Measurements from ENCODE around the gene PTPRG.

PTPRG gene

DNA sequence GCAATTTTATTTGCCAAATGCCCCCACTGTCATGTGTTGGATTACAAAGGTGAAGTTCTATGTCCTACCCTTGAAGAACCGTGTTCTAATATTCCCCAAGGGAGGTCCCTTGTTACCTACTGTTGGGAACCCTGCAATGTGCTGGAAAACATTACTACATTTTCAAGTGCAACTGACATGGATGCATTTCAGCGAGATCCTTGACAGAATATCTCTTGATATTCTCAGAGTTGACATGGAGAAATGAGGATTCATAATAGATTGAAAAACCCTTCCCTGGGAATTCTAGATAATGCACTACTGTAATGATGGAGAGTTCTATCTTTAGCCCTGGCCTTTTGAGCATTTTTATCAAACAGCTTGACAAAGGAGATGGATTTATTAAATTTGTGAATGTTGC is 414.6 kb downstream of the PTPRG start:
- DNase-seq = no peak
- Histone ChIP-seq H4K8ac (ENCODE audit: low read depth, low read length) (no peak overlapping the region), H3K18ac (ENCODE audit: low read length) (no peak overlapping the region), H3K4me2 (ENCODE audit: low read length) (no peak overlapping the region), H2BK120ac (ENCODE audit: insufficient read depth, low read length, poor library complexity) (no peak overlapping the region), H3K9ac (ENCODE audit: low read length) (no peak overlapping the region), H3K4me3 (ENCODE audit: low read depth, low read length) (no peak overlapping the region), H3K27ac (ENCODE audit: low read depth, low read length) (no peak overlapping the region), H3K4ac (ENCODE audit: low read depth, low read length) (no peak overlapping the region), H2AFZ (ENCODE audit: insufficient read depth, low read length, poor library complexity) (no peak overlapping the region), H3K23ac (ENCODE audit: low read length) (no peak overlapping the region), H4K91ac (ENCODE audit: low read depth, low read length) (no peak overlapping the region), H4K12ac (ENCODE audit: low read depth, low read length) (no peak overlapping the region), H3K27me3 (ENCODE audit: insufficient read depth, low read length) (no peaks in the 10 kb centered on the region), H3K36me3 (ENCODE audit: control insufficient read depth in 1 of 2, insufficient read depth in 2 of 2, low read length in 2 of 2) (no peaks in the 10 kb centered on the region), H3K79me2 (ENCODE audit: control insufficient read depth, insufficient read depth, low read length, poor library complexity) (no peaks in the 10 kb centered on the region), H2BK5ac (ENCODE audit: low read depth, low read length, poor library complexity) (no peak overlapping the region), H3K4me1 (ENCODE audit: control insufficient read depth in 1 of 2, insufficient read depth in 2 of 2, low read length in 2 of 2) (peaks cover 0 to 2% of the 10 kb centered on the region in 2 experiments), H3K14ac (ENCODE audit: low read length) (no peak overlapping the region), H2AK5ac (ENCODE audit: low read length) (no peak overlapping the region), H3K9me3 (ENCODE audit: insufficient read depth, low read depth, low read length) (no peaks in the 10 kb centered on the region), H2BK12ac (ENCODE audit: low read length) (no peak overlapping the region), H3K79me1 (ENCODE audit: low read length) (no peaks in the 10 kb centered on the region)
- WGBS (ENCODE audit: extremely low coverage, insufficient coverage, insufficient read length) = no CpG with 5 or more reads among the region's 2 CpGs

DNA sequence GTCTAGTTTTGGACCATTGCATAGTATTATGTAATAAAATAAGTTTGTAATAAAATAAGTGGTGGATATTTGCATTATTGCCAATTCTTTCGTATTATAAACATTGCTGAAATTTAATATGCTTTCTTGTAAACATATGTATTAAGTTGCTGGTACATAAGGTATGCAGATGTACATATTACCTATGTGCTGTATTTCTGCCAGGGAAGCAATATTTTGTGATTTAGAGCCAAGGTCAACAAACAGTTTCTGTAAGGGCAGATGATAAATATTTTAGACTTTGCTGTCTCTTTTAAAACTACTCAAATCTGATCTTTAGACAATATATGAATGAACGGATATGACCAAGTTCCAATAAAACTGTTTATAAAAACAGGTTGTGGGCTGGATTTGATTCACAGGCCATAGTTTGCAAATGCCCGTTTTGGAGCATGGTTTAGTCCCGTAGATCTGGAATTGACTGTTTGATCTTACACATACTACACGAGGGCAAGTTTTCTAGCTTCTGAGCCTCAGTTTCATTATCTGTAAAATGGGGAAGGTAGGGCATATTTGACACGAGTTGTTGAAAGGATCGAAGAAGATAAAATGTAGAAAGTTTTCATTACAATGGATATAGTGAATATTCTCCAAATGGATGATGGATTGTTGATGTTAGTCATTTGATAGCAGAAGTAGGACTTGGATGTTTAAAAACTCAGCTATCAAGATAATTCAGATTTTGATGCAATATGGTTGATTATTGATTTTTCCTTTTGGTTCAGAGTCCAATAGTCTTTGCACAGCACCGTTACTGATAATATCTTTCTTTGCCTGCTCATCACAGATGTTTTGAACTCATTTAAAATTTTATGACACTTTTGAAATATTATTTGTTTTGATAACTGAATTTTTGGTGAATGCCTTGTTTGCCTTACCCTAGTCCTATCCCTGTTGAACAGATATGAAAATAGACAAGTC is 417.4 kb downstream of the PTPRG start:
- Histone ChIP-seq H3K4me2 (ENCODE audit: low read length) (no peak overlapping the region), H3K9me3 (ENCODE audit: insufficient read depth, low read depth, low read length) (no peaks in the 10 kb centered on the region), H4K12ac (ENCODE audit: low read depth, low read length) (no peak overlapping the region), H3K14ac (ENCODE audit: low read length) (no peak overlapping the region), H2BK5ac (ENCODE audit: low read depth, low read length, poor library complexity) (no peak overlapping the region), H4K8ac (ENCODE audit: low read depth, low read length) (no peak overlapping the region), H3K27ac (ENCODE audit: low read depth, low read length) (no peak overlapping the region), H2AFZ (ENCODE audit: insufficient read depth, low read length, poor library complexity) (no peak overlapping the region), H3K36me3 (ENCODE audit: control insufficient read depth in 1 of 2, insufficient read depth in 2 of 2, low read length in 2 of 2) (no peaks in the 10 kb centered on the region), H4K91ac (ENCODE audit: low read depth, low read length) (no peak overlapping the region), H3K79me2 (ENCODE audit: control insufficient read depth, insufficient read depth, low read length, poor library complexity) (no peaks in the 10 kb centered on the region), H3K27me3 (ENCODE audit: insufficient read depth, low read length) (no peaks in the 10 kb centered on the region), H2BK12ac (ENCODE audit: low read length) (no peak overlapping the region), H3K4me1 (ENCODE audit: control insufficient read depth in 1 of 2, insufficient read depth in 2 of 2, low read length in 2 of 2) (peaks cover 0 to 2% of the 10 kb centered on the region in 2 experiments), H3K18ac (ENCODE audit: low read length) (no peak overlapping the region), H3K9ac (ENCODE audit: low read length) (no peak overlapping the region), H2AK5ac (ENCODE audit: low read length) (no peak overlapping the region), H3K79me1 (ENCODE audit: low read length) (no peaks in the 10 kb centered on the region), H2BK120ac (ENCODE audit: insufficient read depth, low read length, poor library complexity) (no peak overlapping the region), H3K4me3 (ENCODE audit: low read depth, low read length) (no peak overlapping the region), H3K23ac (ENCODE audit: low read length) (no peak overlapping the region), H3K4ac (ENCODE audit: low read depth, low read length) (no peak overlapping the region)
- WGBS (ENCODE audit: extremely low coverage, insufficient coverage, insufficient read length) = 100% methylated on average over 2 of the region's 8 CpGs
- DNase-seq = no peak

- H3K4me3 ChIP-seq (ENCODE audit: low read depth, low read length) = no peak overlapping the region
- no peak overlapping the region for H2AFZ ChIP-seq (ENCODE audit: insufficient read depth, low read length, poor library complexity)
- no peak overlapping the region for H3K9ac ChIP-seq (ENCODE audit: low read length)
- no peak overlapping the region for H4K91ac ChIP-seq (ENCODE audit: low read depth, low read length)
- H2BK12ac ChIP-seq (ENCODE audit: low read length) = no peak overlapping the region
- no peak overlapping the region for H4K12ac ChIP-seq (ENCODE audit: low read depth, low read length)
- H3K4me2 ChIP-seq (ENCODE audit: low read length) = no peak overlapping the region
- no peak overlapping the region for H3K18ac ChIP-seq (ENCODE audit: low read length)
- peaks cover 0 to 2% of the 10 kb centered on the region in 2 experiments for H3K4me1 ChIP-seq (ENCODE audit: control insufficient read depth in 1 of 2, insufficient read depth in 2 of 2, low read length in 2 of 2)
- H3K27me3 ChIP-seq (ENCODE audit: insufficient read depth, low read length) = no peaks in the 10 kb centered on the region
- DNase-seq = no peak
- no peak overlapping the region for H3K4ac ChIP-seq (ENCODE audit: low read depth, low read length)
- H3K23ac ChIP-seq (ENCODE audit: low read length) = no peak overlapping the region
- no peak overlapping the region for H3K14ac ChIP-seq (ENCODE audit: low read length)
- H3K36me3 ChIP-seq (ENCODE audit: control insufficient read depth in 1 of 2, insufficient read depth in 2 of 2, low read length in 2 of 2) = no peaks in the 10 kb centered on the region
- no peaks in the 10 kb centered on the region for H3K79me2 ChIP-seq (ENCODE audit: control insufficient read depth, insufficient read depth, low read length, poor library complexity)
- WGBS (ENCODE audit: extremely low coverage, insufficient coverage, insufficient read length) = no CpG with 5 or more reads among the region's 2 CpGs
- H2BK120ac ChIP-seq (ENCODE audit: insufficient read depth, low read length, poor library complexity) = no peak overlapping the region
- no peaks in the 10 kb centered on the region for H3K79me1 ChIP-seq (ENCODE audit: low read length)
- H3K27ac ChIP-seq (ENCODE audit: low read depth, low read length) = no peak overlapping the region
- no peak overlapping the region for H2BK5ac ChIP-seq (ENCODE audit: low read depth, low read length, poor library complexity)
- H4K8ac ChIP-seq (ENCODE audit: low read depth, low read length) = no peak overlapping the region
- H3K9me3 ChIP-seq (ENCODE audit: insufficient read depth, low read depth, low read length) = no peaks in the 10 kb centered on the region
- H2AK5ac ChIP-seq (ENCODE audit: low read length) = no peak overlapping the region
Measured at GRCh38 chr3:61979638-61980037, 418.3 kb downstream of the PTPRG start.

DNA sequence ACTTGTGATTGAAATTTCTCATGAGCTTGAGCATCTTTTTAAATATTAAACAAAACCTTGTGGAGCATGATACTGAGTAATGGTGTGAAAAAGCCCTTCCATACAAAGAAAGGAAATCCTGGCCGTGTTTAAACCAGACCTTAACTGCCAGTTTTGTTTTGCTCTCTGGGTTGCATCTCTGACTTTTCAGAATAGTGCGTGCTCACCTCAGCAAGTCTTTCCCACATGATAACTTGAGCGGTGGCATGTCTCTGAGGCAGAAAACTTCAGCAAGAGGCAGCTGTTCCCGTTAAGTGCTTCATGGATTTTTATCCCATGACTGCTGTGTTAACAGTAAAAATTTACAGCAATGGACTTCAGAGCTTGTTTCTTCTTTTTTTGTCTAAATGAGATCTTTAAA is 418.7 kb downstream of the PTPRG start:
- no peak overlapping the region for H2BK120ac ChIP-seq (ENCODE audit: insufficient read depth, low read length, poor library complexity)

More for the DNA sequence above, 418.7 kb downstream of the PTPRG start:
- no CpG with 5 or more reads among the region's 4 CpGs for WGBS (ENCODE audit: extremely low coverage, insufficient coverage, insufficient read length)
- Histone ChIP-seq H3K36me3 (ENCODE audit: control insufficient read depth in 1 of 2, insufficient read depth in 2 of 2, low read length in 2 of 2) (no peaks in the 10 kb centered on the region), H3K79me2 (ENCODE audit: control insufficient read depth, insufficient read depth, low read length, poor library complexity) (no peaks in the 10 kb centered on the region), H4K12ac (ENCODE audit: low read depth, low read length) (no peak overlapping the region), H3K4me1 (ENCODE audit: control insufficient read depth in 1 of 2, insufficient read depth in 2 of 2, low read length in 2 of 2) (peaks cover 0 to 2% of the 10 kb centered on the region in 2 experiments), H3K27ac (ENCODE audit: low read depth, low read length) (no peak overlapping the region), H4K8ac (ENCODE audit: low read depth, low read length) (no peak overlapping the region), H3K9me3 (ENCODE audit: insufficient read depth, low read depth, low read length) (no peaks in the 10 kb centered on the region), H3K18ac (ENCODE audit: low read length) (no peak overlapping the region), H2BK12ac (ENCODE audit: low read length) (no peak overlapping the region), H2BK5ac (ENCODE audit: low read depth, low read length, poor library complexity) (no peak overlapping the region), H3K27me3 (ENCODE audit: insufficient read depth, low read length) (no peaks in the 10 kb centered on the region), H3K4ac (ENCODE audit: low read depth, low read length) (no peak overlapping the region), H3K9ac (ENCODE audit: low read length) (no peak overlapping the region), H3K79me1 (ENCODE audit: low read length) (no peaks in the 10 kb centered on the region), H3K4me2 (ENCODE audit: low read length) (no peak overlapping the region), H3K4me3 (ENCODE audit: low read depth, low read length) (no peak overlapping the region), H4K91ac (ENCODE audit: low read depth, low read length) (no peak overlapping the region), H2AK5ac (ENCODE audit: low read length) (no peak overlapping the region), H2AFZ (ENCODE audit: insufficient read depth, low read length, poor library complexity) (no peak overlapping the region), H3K14ac (ENCODE audit: low read length) (no peak overlapping the region), H3K23ac (ENCODE audit: low read length) (no peak overlapping the region)
- no peak for DNase-seq
